Neutrophil (primary cell): Measurements from ENCODE around the gene SUPT7L.

ENCODE experiments used
- H3K27ac ChIP-seq: fragments of 200-600 bp; sonication (generic); 2 replicates; pipeline ENCODE4 v1.5.1; 2016; ENCODE audit warnings: mild to moderate bottlenecking, moderate library complexity
- H3K27me3 ChIP-seq: fragments of 200-600 bp; sonication (generic); 2 replicates; pipeline ENCODE4 v1.6.0; 2016; ENCODE audit warnings: mild to moderate bottlenecking
- H3K36me3 ChIP-seq: fragments of 200-600 bp; sonication (generic); 2 replicates; pipeline ENCODE4 v1.5.1; 2017
- H3K4me1 ChIP-seq, 2 experiments: fragments of 200-600 bp in 1 of 2; sonication (generic) in 1 of 2; 1 replicate in 1 of 2; 2 replicates in 1 of 2; pipeline versions ENCODE4 v1.5.1 to v1.6.1; 2013 to 2016; ENCODE audit warnings: low read depth in 1 of 2, low read length in 1 of 2, mild to moderate bottlenecking in 1 of 2, moderate library complexity in 1 of 2; ENCODE audit not compliant: control insufficient read depth in 1 of 2, insufficient read depth in 1 of 2
- H3K4me3 ChIP-seq, 2 experiments: fragments of 200-600 bp in 1 of 2; sonication (generic) in 1 of 2; 1 replicate in 1 of 2; 2 replicates in 1 of 2; pipeline ENCODE4 v1.5.1; 2013 to 2016; ENCODE audit warnings: low read depth in 1 of 2, low read length in 1 of 2, mild to moderate bottlenecking in 1 of 2, moderate library complexity in 1 of 2
- H3K9me3 ChIP-seq: fragments of 200-600 bp; sonication (generic); 2 replicates; pipeline ENCODE4 v1.5.1; 2016
- TF ChIP-seq, protein P1 (sequence below): fragments of 200-600 bp; sonication (generic); IDR thresholded peaks from 2 replicates; pipeline ENCODE4 v1.5.1; 2016; ENCODE audit warnings: antibody characterized with exemption

Gene SUPT7L

GRCh38 chr2:27709960-27710575 lies 46.7 kb upstream of the SUPT7L start:
- H3K4me1 ChIP-seq: peaks cover under 1 to 6% of the 10 kb centered on the region in 2 experiments
- no peak overlapping the region for H3K4me3 ChIP-seq
- no peaks in the 10 kb centered on the region for H3K9me3 ChIP-seq
- TF ChIP-seq, protein P1, sequence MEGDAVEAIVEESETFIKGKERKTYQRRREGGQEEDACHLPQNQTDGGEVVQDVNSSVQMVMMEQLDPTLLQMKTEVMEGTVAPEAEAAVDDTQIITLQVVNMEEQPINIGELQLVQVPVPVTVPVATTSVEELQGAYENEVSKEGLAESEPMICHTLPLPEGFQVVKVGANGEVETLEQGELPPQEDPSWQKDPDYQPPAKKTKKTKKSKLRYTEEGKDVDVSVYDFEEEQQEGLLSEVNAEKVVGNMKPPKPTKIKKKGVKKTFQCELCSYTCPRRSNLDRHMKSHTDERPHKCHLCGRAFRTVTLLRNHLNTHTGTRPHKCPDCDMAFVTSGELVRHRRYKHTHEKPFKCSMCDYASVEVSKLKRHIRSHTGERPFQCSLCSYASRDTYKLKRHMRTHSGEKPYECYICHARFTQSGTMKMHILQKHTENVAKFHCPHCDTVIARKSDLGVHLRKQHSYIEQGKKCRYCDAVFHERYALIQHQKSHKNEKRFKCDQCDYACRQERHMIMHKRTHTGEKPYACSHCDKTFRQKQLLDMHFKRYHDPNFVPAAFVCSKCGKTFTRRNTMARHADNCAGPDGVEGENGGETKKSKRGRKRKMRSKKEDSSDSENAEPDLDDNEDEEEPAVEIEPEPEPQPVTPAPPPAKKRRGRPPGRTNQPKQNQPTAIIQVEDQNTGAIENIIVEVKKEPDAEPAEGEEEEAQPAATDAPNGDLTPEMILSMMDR: no peak
- H3K36me3 ChIP-seq: no peaks in the 10 kb centered on the region
- H3K27ac ChIP-seq: no peak overlapping the region
- H3K27me3 ChIP-seq: peaks cover 19% of the 10 kb centered on the region

DNA sequence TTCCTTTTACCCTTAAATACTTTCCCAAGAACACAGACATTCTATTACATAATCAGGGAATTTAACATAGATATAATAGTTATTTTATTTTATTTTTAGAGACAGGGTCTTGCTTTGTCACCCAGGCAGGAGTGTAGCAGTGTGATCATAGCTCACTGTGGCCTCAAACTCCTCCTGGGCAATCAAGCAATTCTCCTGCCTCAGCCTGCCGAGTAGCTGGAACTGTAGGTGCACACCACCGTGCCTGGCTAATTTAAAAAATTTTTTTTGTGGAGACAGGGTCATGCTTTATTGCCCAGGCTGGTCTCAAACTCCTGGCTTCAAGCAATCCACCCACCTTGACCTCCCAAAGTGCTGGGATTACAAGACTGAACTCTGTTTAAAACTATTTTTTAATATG lies 45.9 kb upstream of the SUPT7L start:
- no peaks in the 10 kb centered on the region for H3K36me3 ChIP-seq
- peaks cover 12% of the 10 kb centered on the region for H3K27me3 ChIP-seq
- H3K4me3 ChIP-seq: no peak overlapping the region
- peaks cover 2 to 10% of the 10 kb centered on the region in 2 experiments for H3K4me1 ChIP-seq
- TF ChIP-seq, protein P1: no peak
- H3K27ac ChIP-seq: no peak overlapping the region
- H3K9me3 ChIP-seq: no peaks in the 10 kb centered on the region

- Histone ChIP-seq H3K4me3 (no peak overlapping the region), H3K27me3 (peaks cover 5% of the 10 kb centered on the region), H3K27ac (no peak overlapping the region), H3K9me3 (no peaks in the 10 kb centered on the region), H3K4me1 (peaks cover 8 to 16% of the 10 kb centered on the region in 2 experiments), H3K36me3 (no peaks in the 10 kb centered on the region)
- TF ChIP-seq, protein P1: no peak
These were observed 45.3 kb upstream of the SUPT7L start for GRCh38 chr2:27708666-27709065.

- Histone ChIP-seq H3K36me3 (no peaks in the 10 kb centered on the region), H3K27ac (no peak overlapping the region), H3K4me3 (no peak overlapping the region), H3K9me3 (no peaks in the 10 kb centered on the region), H3K27me3 (peaks cover 1% of the 10 kb centered on the region), H3K4me1 (peaks cover 11 to 18% of the 10 kb centered on the region in 2 experiments)
- TF ChIP-seq, protein P1: no peak
These were observed 44.8 kb upstream of the SUPT7L start for GRCh38 chr2:27708257-27708654.

GRCh38 chr2:27707462-27708256 lies 44.2 kb upstream of the SUPT7L start:
- peaks cover 11 to 18% of the 10 kb centered on the region in 2 experiments for H3K4me1 ChIP-seq
- TF ChIP-seq, protein P1: no peak
- H3K27ac ChIP-seq: no peak overlapping the region
- H3K27me3 ChIP-seq: no peaks in the 10 kb centered on the region
- no peaks in the 10 kb centered on the region for H3K36me3 ChIP-seq
- H3K4me3 ChIP-seq: no peak overlapping the region
- no peaks in the 10 kb centered on the region for H3K9me3 ChIP-seq
